HepG2 (cell line): ENCODE results near the gene SCAI. TPM values are rescaled to one million over a fixed set of nuclear protein-coding genes. Genes with fewer than 3 reads are reported as not detected.

Experiments
- ATF2 ChIP-seq: sonication (generic); formaldehyde crosslinking; IDR thresholded peaks from 2 replicates; pipeline ENCODE4 v1.4.0; 2020; ENCODE audit warnings: missing genetic modification reagents
- CBFB ChIP-seq: sonication (generic); formaldehyde crosslinking; IDR thresholded peaks from 2 replicates; pipeline ENCODE4 v1.4.0; 2020; ENCODE audit warnings: missing genetic modification reagents
- HCFC1 ChIP-seq: fragments of 150-350 bp; IDR thresholded peaks from 2 replicates; pipeline ENCODE4 v1.6.1; 2014; ENCODE audit warnings: low read depth, low read length
- JUN ChIP-seq: sonication (generic); formaldehyde crosslinking; IDR thresholded peaks from 2 replicates; pipeline ENCODE4 v1.4.0; 2020; ENCODE audit warnings: mild to moderate bottlenecking, missing genetic modification reagents
- KDM6A ChIP-seq: IDR thresholded peaks from 2 replicates; pipeline ENCODE4 v1.6.1; 2016; ENCODE audit warnings: low read depth
- MIXL1 ChIP-seq: IDR thresholded peaks from 2 replicates; pipeline ENCODE4 v1.6.1; 2016
- REST ChIP-seq, 2 experiments: IDR thresholded peaks; 2 replicates each; pipeline ENCODE4 v1.6.1; 2011 to 2012; ENCODE audit warnings: low read length in 2 of 2, borderline replicate concordance in 1 of 2, low read depth in 1 of 2, mild to moderate bottlenecking in 1 of 2, moderate library complexity in 1 of 2
- SRSF1 ChIP-seq: fragments of 200-400 bp; formaldehyde crosslinking; optimal IDR thresholded peaks from 2 replicates; pipeline ENCODE3; 2017; ENCODE audit warnings: mild to moderate bottlenecking, low read depth, low read length, moderate library complexity
- TCF12 ChIP-seq, 2 experiments: fragments of 450-650 bp in 1 of 2; sonication (generic) in 1 of 2; formaldehyde crosslinking in 1 of 2; IDR thresholded peaks; 2 replicates each; pipeline versions ENCODE4 v1.6.1 to v1.8.0; 2017 to 2022; ENCODE audit warnings: antibody characterized with exemption in 1 of 2, mild to moderate bottlenecking in 1 of 2, missing genetic modification reagents in 1 of 2, moderate library complexity in 1 of 2
- THAP8 ChIP-seq: sonication (generic); formaldehyde crosslinking; IDR thresholded peaks from 2 replicates; pipeline ENCODE4 v1.5.1; 2020; ENCODE audit warnings: missing genetic modification reagents, mild to moderate bottlenecking, borderline replicate concordance
- ZNF407 ChIP-seq: sonication (generic); formaldehyde crosslinking; IDR thresholded peaks from one replicate; pipeline ENCODE4 v1.5.1; 2020; ENCODE audit warnings: mild to moderate bottlenecking, missing genetic modification reagents; ENCODE audit errors: not compliant biosample characterization
- ZNF550 ChIP-seq: sonication (generic); formaldehyde crosslinking; IDR thresholded peaks from 2 replicates; pipeline ENCODE4 v1.4.0; 2020; ENCODE audit warnings: mild to moderate bottlenecking, missing genetic modification reagents, borderline replicate concordance
- ZNF619 ChIP-seq: sonication (generic); formaldehyde crosslinking; IDR thresholded peaks from 2 replicates; pipeline ENCODE4 v1.4.0; 2020; ENCODE audit warnings: mild to moderate bottlenecking, missing genetic modification reagents
- ZNF644 ChIP-seq: IDR thresholded peaks from 2 replicates; pipeline ENCODE4 v1.6.1; 2016; ENCODE audit warnings: low read depth
- polyA plus RNA-seq, 8 experiments: library from polyadenylated mRNA; depleted of rRNA in 3 of 8; stranded (reverse) in 7 of 8; unstranded in 1 of 8; fragments of >200 nt; fragmentation: Illumina TruSeq in 4 of 8; extraction: Trizol in 4 of 8; gene quantifications; 2 replicates each; pipeline versions ENCODE4 v1.2.1 to v1.2.3, GENCODE V29; 2011 to 2016; ENCODE audit warnings: low read depth in 4 of 8, missing spikeins in 1 of 8, mixed read lengths in 1 of 8; ENCODE audit not compliant: insufficient read depth in 1 of 8
- total RNA-seq, 5 experiments: library from RNA; depleted of rRNA; stranded (reverse); fragments of >200 nt; fragmentation: Illumina TruSeq; extraction: Trizol; gene quantifications; 2 replicates each; pipeline ENCODE4 v1.2.3, GENCODE V29; 2016; ENCODE audit warnings: low read depth in 1 of 5

The SCAI gene
- total and polyA plus RNA-seq, 2 of the 13 experiments (the other 11 are each of a cell fraction or from before 2014, with no cell fraction given): 4.4 to 8.4 TPM

GRCh38 chr9:124940894-124941678 is 202.2 kb downstream of the SCAI start, which contains the start of gene GOLGA1 (continued):
- TF ChIP-seq ZNF407 (CRISPR knock-in tag): peak; percentile 54
- TF ChIP-seq REST (IDR thresholded peaks at IDR 0.05; ENCODE audit: borderline replicate concordance in 1 of 2, low read depth in 1 of 2, low read length in 2 of 2): peak in 1 of 2 experiments; percentile 14; a peak in 1 of 4 replicates
- peak; percentile 75; the same call in 1 of the 2 replicates for TF ChIP-seq THAP8
- TF ChIP-seq CBFB (CRISPR knock-in tag): peak; percentile 82
- TF ChIP-seq HCFC1: peak; percentile 76
- peak; percentile 37 for TF ChIP-seq SRSF1
- no peak for TF ChIP-seq KDM6A (CRISPR knock-in tag)
- TF ChIP-seq ZNF644 (CRISPR knock-in tag): no peak
- peak; percentile 57; the same call in 1 of the 2 replicates for TF ChIP-seq JUN (CRISPR knock-in tag)
- TF ChIP-seq ZNF619 (CRISPR knock-in tag): no peak
- no peak for TF ChIP-seq TCF12 (IDR thresholded peaks at IDR 0.05)
- TF ChIP-seq TCF12 (CRISPR knock-in tag; IDR thresholded peaks at IDR 0.05): 0 out of 2 replicates have a peak, but pooled peaks have one; percentile 52
- TF ChIP-seq ATF2 (CRISPR knock-in tag): peak; percentile 67; the same call in 1 of the 2 replicates
- no peak for TF ChIP-seq ZNF550 (CRISPR knock-in tag)
- TF ChIP-seq MIXL1: peak; percentile 56
